Activated T-helper 1 cell treated with anti-CD3 and anti-CD28 coated beads, Interleukin-2, amount 50 U/mL, for 16 hours (primary cell): ENCODE measurements around the gene PHF2.

Experiments
- DNase-seq, 2 donors: peaks; one replicate each; pipeline ENCODE4 v3.0.0-alpha.2; 2020; ENCODE audit warnings: low read depth in 1 of 2, low spot score in 1 of 2

The PHF2 gene

GRCh38 chr9:93623753-93624152 lies 47.4 kb downstream of the PHF2 start:
- DNase-seq, result no peak

GRCh38 chr9:93624431-93624834 lies 48.0 kb downstream of the PHF2 start:
- DNase-seq, result no peak

GRCh38 chr9:93624977-93625376 lies 48.6 kb downstream of the PHF2 start:
- DNase-seq, result no peak

GRCh38 chr9:93629920-93630319 lies 53.5 kb downstream of the PHF2 start:
- no peak for DNase-seq

GRCh38 chr9:93630806-93631411 lies 54.5 kb downstream of the PHF2 start:
- no peak for DNase-seq

GRCh38 chr9:93633492-93634221 lies 57.3 kb downstream of the PHF2 start:
- DNase-seq, result no peak

GRCh38 chr9:93634311-93635185 lies 58.2 kb downstream of the PHF2 start:
- no peak for DNase-seq

- no peak for DNase-seq
Measured at GRCh38 chr9:93635186-93636107, 59.1 kb downstream of the PHF2 start.

GRCh38 chr9:93636172-93636661 lies 59.8 kb downstream of the PHF2 start:
- DNase-seq, result no peak

- no peak for DNase-seq
Measured at GRCh38 chr9:93636667-93637066, 60.3 kb downstream of the PHF2 start.

- no peak for DNase-seq
Measured at GRCh38 chr9:93637886-93638285, 61.5 kb downstream of the PHF2 start.

GRCh38 chr9:93640027-93640426 lies 63.6 kb downstream of the PHF2 start:
- no peak for DNase-seq

GRCh38 chr9:93642961-93643360 lies 66.6 kb downstream of the PHF2 start:
- DNase-seq, result no peak

- DNase-seq, result no peak
Measured at GRCh38 chr9:93644397-93645088, 68.2 kb downstream of the PHF2 start.

GRCh38 chr9:93645149-93645889 lies 68.9 kb downstream of the PHF2 start:
- DNase-seq, result no peak

- no peak for DNase-seq
Measured at GRCh38 chr9:93645921-93646639, 69.7 kb downstream of the PHF2 start.

GRCh38 chr9:93646640-93647178 lies 70.3 kb downstream of the PHF2 start:
- DNase-seq, result no peak

GRCh38 chr9:93648181-93648580 lies 71.8 kb downstream of the PHF2 start:
- DNase-seq, result no peak

GRCh38 chr9:93648836-93649235 lies 72.5 kb downstream of the PHF2 start:
- DNase-seq, result no peak
